HFFc6 (cell line): ENCODE results near the gene TBX1. TPM values are rescaled to one million over a fixed set of nuclear protein-coding genes. Genes with fewer than 3 reads are reported as not detected.

ENCODE experiments used
- DNase-seq: peaks from one replicate; pipeline ENCODE4 v3.0.0-alpha.2; 2018
- H3K27ac Mint-ChIP-seq: 2 replicates; pipeline ENCODE4 v1.8.0; 2020; ENCODE audit warnings: mild to moderate bottlenecking, mixed read lengths
- H3K27me3 Mint-ChIP-seq: 2 replicates; pipeline ENCODE4 v1.8.0; 2021; ENCODE audit warnings: mild to moderate bottlenecking, moderate library complexity, mixed read lengths; ENCODE audit not compliant: insufficient read depth
- H3K36me3 Mint-ChIP-seq: 2 replicates; pipeline ENCODE4 v1.8.0; 2021; ENCODE audit warnings: low read depth, mixed read lengths
- H3K4me1 Mint-ChIP-seq: 2 replicates; pipeline ENCODE4 v1.8.0; 2020; ENCODE audit warnings: low read depth, mixed read lengths
- H3K4me3 Mint-ChIP-seq: 2 replicates; pipeline ENCODE4 v1.8.0; 2020; ENCODE audit warnings: mild to moderate bottlenecking, moderate library complexity, mixed read lengths
- H3K9me3 Mint-ChIP-seq: 2 replicates; pipeline ENCODE4 v1.8.0; 2020; ENCODE audit warnings: mild to moderate bottlenecking, mixed read lengths
- total RNA-seq, 6 experiments: library from RNA; stranded (reverse); fragmentation: NEBNext Ultra II Directional; extraction: Animal tissue kit (Norgen Biotek cat#: 25700); gene quantifications; 2 replicates in 1 of 6; 3 replicates in 5 of 6; pipeline ENCODE4 v1.2.3, GENCODE V29; 2021
- TF ChIP-seq, protein P1 (sequence below): fragments of 200-600 bp; sonication (generic); IDR thresholded peaks from 2 replicates; pipeline ENCODE4 v1.5.0; 2021; ENCODE audit warnings: antibody characterized with exemption, mild to moderate bottlenecking

Gene TBX1
- total RNA-seq, 6 experiments from 2014 or later: 0.14 to 1.1 (median 0.73) TPM; not detected in 1

GRCh38 chr22:19799322-19800190 lies 39.0 kb downstream of the TBX1 start:
- Mint-ChIP-seq H3K4me3 (no peak overlapping the region; the same call in 1 of the 2 replicates), H3K9me3 (no peaks in the 10 kb centered on the region), H3K27me3 (peaks cover 2% of the 10 kb centered on the region), H3K36me3 (peaks cover under 1% of the 10 kb centered on the region; the same call in 1 of the 2 replicates), H3K27ac (peak overlapping the region; percentile 68), H3K4me1 (peaks cover 34% of the 10 kb centered on the region)
- TF ChIP-seq, protein P1, sequence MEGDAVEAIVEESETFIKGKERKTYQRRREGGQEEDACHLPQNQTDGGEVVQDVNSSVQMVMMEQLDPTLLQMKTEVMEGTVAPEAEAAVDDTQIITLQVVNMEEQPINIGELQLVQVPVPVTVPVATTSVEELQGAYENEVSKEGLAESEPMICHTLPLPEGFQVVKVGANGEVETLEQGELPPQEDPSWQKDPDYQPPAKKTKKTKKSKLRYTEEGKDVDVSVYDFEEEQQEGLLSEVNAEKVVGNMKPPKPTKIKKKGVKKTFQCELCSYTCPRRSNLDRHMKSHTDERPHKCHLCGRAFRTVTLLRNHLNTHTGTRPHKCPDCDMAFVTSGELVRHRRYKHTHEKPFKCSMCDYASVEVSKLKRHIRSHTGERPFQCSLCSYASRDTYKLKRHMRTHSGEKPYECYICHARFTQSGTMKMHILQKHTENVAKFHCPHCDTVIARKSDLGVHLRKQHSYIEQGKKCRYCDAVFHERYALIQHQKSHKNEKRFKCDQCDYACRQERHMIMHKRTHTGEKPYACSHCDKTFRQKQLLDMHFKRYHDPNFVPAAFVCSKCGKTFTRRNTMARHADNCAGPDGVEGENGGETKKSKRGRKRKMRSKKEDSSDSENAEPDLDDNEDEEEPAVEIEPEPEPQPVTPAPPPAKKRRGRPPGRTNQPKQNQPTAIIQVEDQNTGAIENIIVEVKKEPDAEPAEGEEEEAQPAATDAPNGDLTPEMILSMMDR: peak; percentile 44
- peak; percentile 95 for DNase-seq

- H3K4me1 Mint-ChIP-seq: peaks cover 29% of the 10 kb centered on the region
- H3K36me3 Mint-ChIP-seq: no peaks in the 10 kb centered on the region
- peaks cover 2% of the 10 kb centered on the region for H3K27me3 Mint-ChIP-seq
- DNase-seq: no peak
- H3K4me3 Mint-ChIP-seq: no peak overlapping the region
- no peaks in the 10 kb centered on the region for H3K9me3 Mint-ChIP-seq
- TF ChIP-seq, protein P1: no peak
- peak overlapping the region; percentile 68 for H3K27ac Mint-ChIP-seq
These were observed 39.7 kb downstream of the TBX1 start for GRCh38 chr22:19800306-19800705.

DNA sequence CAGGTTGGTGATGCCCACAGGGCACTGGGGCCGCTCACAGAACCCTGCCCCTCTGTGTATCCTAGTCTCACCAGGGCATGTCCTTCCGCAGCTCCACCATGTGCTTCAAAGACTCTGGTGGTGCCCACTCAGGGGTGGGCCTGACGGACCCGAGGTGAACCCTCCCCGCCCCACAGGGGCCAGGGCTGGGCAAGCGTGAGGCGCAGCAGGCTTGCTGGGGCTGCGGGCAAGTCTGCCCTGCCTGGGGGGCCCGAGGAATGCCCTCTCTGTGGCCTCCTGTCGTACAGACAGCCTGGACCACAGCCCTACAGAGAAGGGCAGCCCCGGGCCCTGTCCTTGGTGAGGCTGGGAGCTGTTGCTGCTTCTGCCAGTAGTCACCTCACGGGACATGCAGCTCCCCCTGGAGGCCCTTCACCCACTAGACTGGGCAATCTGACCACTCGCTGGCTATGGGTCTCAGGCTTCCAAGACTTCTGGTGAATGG lies 40.2 kb downstream of the TBX1 start:
- Mint-ChIP-seq H3K27ac (no peak overlapping the region), H3K4me1 (peaks cover 25% of the 10 kb centered on the region), H3K4me3 (no peak overlapping the region), H3K27me3 (peaks cover 2% of the 10 kb centered on the region), H3K36me3 (no peaks in the 10 kb centered on the region), H3K9me3 (no peaks in the 10 kb centered on the region)
- TF ChIP-seq, protein P1: peak; percentile 71
- peak; percentile 28 for DNase-seq

GRCh38 chr22:19801340-19802000 lies 40.9 kb downstream of the TBX1 start:
- no peak for DNase-seq
- H3K4me1 Mint-ChIP-seq: peaks cover 29% of the 10 kb centered on the region
- H3K27ac Mint-ChIP-seq: no peak overlapping the region
- TF ChIP-seq, protein P1: no peak; the same call in 1 of the 2 replicates
- no peak overlapping the region for H3K4me3 Mint-ChIP-seq
- H3K36me3 Mint-ChIP-seq: no peaks in the 10 kb centered on the region
- H3K9me3 Mint-ChIP-seq: no peaks in the 10 kb centered on the region
- H3K27me3 Mint-ChIP-seq: peaks cover 2% of the 10 kb centered on the region; the same call in 1 of the 2 replicates

- TF ChIP-seq, protein P1: no peak
- H3K27me3 Mint-ChIP-seq: peaks cover 2% of the 10 kb centered on the region; the same call in 1 of the 2 replicates
- no peaks in the 10 kb centered on the region for H3K36me3 Mint-ChIP-seq
- no peak overlapping the region for H3K27ac Mint-ChIP-seq
- H3K9me3 Mint-ChIP-seq: no peaks in the 10 kb centered on the region
- peaks cover 34% of the 10 kb centered on the region for H3K4me1 Mint-ChIP-seq
- no peak overlapping the region for H3K4me3 Mint-ChIP-seq
- no peak for DNase-seq
These were observed 41.7 kb downstream of the TBX1 start for GRCh38 chr22:19802001-19802893.
